Measurements from ENCODE around the gene CYP19A1. TPM values are rescaled to one million over a fixed set of nuclear protein-coding genes. Genes with fewer than 3 reads are reported as not detected.

The CYP19A1 gene
- total RNA-seq, 1 experiment from 2014 or later = not detected

- intact Hi-C loops (cut with micrococcal nuclease; ENCODE audit: unreplicated experiment) = no loop called here
- H3K4me1 ChIP-seq (ENCODE audit: control insufficient read depth, insufficient read depth, low read length) = no peaks in the 10 kb centered on the region
- in situ Hi-C loops (cut with HindIII; ENCODE audit: low pct_unique_long_range_greater_than_20kb, low sequenced_read_pairs) = no loop called here
- ChIA-PET CTCF (no interaction called here), POLR2A (no interaction called here)
- H3K4me3 ChIP-seq (ENCODE audit: low read depth in 2 of 2, low read length in 2 of 2) = no peak overlapping the region
- BruUV-seq (replicated peaks) = no TSS peak
- no peak overlapping the region for H3K27ac ChIP-seq (ENCODE audit: low read length)
- peaks cover 13% of the 10 kb centered on the region for H3K27me3 ChIP-seq (ENCODE audit: control insufficient read depth, insufficient read depth, low read length)
- H3K36me3 ChIP-seq (ENCODE audit: control insufficient read depth, insufficient read depth, low read length) = no peaks in the 10 kb centered on the region
- no peak for DNase-seq (ENCODE audit: low read depth, low spot score)
- H3K9me3 ChIP-seq (ENCODE audit: control insufficient read depth, insufficient read depth, low read depth, low read length) = no peaks in the 10 kb centered on the region
- no peak for ATAC-seq
- no peak for TF ChIP-seq REST (IDR thresholded peaks at IDR 0.05; ENCODE audit: insufficient read depth in 1 of 2, low read depth in 2 of 2, low read length in 1 of 2)
- no peak for TF ChIP-seq SIN3A (IDR thresholded peaks at IDR 0.05; ENCODE audit: borderline replicate concordance, insufficient read depth, low read depth, low read length)
Measured at GRCh38 chr15:51333571-51333970, 4.8 kb downstream of the CYP19A1 start.

DNA sequence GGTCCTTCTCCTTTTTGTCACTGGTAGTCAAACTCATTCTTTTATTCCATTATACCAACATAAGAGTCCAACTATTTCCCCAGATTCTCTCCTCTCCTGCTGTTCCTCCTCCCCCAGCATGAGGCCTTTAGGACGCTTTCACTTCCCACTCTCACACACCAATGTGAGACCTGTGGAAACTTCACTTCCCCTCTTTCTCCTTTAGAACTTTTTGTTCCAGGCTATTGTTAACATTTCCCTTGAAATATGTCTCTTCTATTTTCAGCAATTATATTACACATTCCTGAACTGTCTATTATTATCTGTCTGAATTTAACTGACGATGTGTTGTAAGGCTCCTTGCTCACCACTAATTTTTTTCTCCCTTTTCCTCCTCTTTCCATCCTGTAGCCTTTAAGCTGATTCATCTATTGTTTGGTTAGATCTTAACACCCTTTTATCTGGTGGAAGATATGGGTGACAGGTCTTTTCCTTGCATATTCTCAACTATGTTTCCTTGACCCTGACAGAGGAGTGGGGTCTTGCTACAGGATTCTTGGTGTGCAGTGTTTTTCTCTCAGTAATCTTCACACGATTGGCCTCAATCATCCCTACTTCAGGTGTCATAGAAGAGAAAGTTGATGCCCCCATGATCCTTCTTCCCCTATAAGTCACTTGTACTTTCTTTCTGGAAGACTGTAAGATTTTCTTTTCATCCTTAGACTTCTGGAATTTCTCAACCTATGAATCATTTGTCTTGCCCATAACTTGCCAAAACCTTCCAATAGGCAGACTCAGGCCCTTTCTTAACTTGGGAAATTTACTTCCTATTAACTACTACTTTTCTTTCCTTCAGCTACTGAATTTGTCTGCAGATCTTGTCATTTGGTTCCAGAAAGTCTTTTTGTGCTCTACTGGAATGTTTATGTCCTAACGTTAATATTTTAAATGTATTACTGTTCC lies 5.9 kb downstream of the CYP19A1 start:
- POLR2A ChIA-PET = interaction anchor here (0.6 kb wide), 1 partner anchor 17 kb away, joined by 3 read pairs; no protein-coding TSS in a partner anchor
- in situ Hi-C loops (cut with HindIII; ENCODE audit: low pct_unique_long_range_greater_than_20kb, low sequenced_read_pairs) = no loop called here
- H3K4me1 ChIP-seq (ENCODE audit: control insufficient read depth, insufficient read depth, low read length) = no peaks in the 10 kb centered on the region
- DNase-seq (ENCODE audit: low read depth, low spot score) = no peak
- CTCF ChIA-PET = no interaction called here
- H3K9me3 ChIP-seq (ENCODE audit: control insufficient read depth, insufficient read depth, low read depth, low read length) = no peaks in the 10 kb centered on the region
- ATAC-seq = no peak
- H3K27ac ChIP-seq (ENCODE audit: low read length) = no peak overlapping the region
- no peaks in the 10 kb centered on the region for H3K36me3 ChIP-seq (ENCODE audit: control insufficient read depth, insufficient read depth, low read length)
- TF ChIP-seq CTCF (IDR thresholded peaks at IDR 0.05) (no peak), POLR2AphosphoS5 (IDR thresholded peaks at IDR 0.05; ENCODE audit: low read depth, low read length) (no peak), REST (IDR thresholded peaks at IDR 0.05; ENCODE audit: insufficient read depth in 1 of 2, low read depth in 2 of 2, low read length in 1 of 2) (no peak), SIN3A (IDR thresholded peaks at IDR 0.05; ENCODE audit: borderline replicate concordance, insufficient read depth, low read depth, low read length) (no peak), TCF7L2 (IDR thresholded peaks at IDR 0.05; ENCODE audit: low read depth, low read length) (no peak)
- no TSS peak for BruUV-seq (replicated peaks)
- peaks cover 13% of the 10 kb centered on the region for H3K27me3 ChIP-seq (ENCODE audit: control insufficient read depth, insufficient read depth, low read length)
- intact Hi-C loops (cut with micrococcal nuclease; ENCODE audit: unreplicated experiment) = no loop called here
- no peak overlapping the region for H3K4me3 ChIP-seq (ENCODE audit: low read depth in 2 of 2, low read length in 2 of 2)
